HG03060 (cell line): Measurements from ENCODE around the gene LMOD2.

Experiments used
- ATAC-seq: cut with Tn5 transposase; IDR thresholded peaks from one replicate; pipeline ENCODE4 v1.9.1; 2021; ENCODE audit warnings: low read depth, moderate number of reproducible peaks; ENCODE audit not compliant: unreplicated experiment

LMOD2 gene

GRCh38 chr7:123639631-123640030 is 16.0 kb upstream of the LMOD2 start:
- ATAC-seq, result no peak

- ATAC-seq, result no peak
Observed at GRCh38 chr7:123640583-123640982, 15.1 kb upstream of the LMOD2 start.

GRCh38 chr7:123641901-123642300 is 13.8 kb upstream of the LMOD2 start:
- ATAC-seq, result no peak

- no peak for ATAC-seq
Observed at GRCh38 chr7:123643495-123644441, 11.9 kb upstream of the LMOD2 start.

- no peak for ATAC-seq
Observed at GRCh38 chr7:123645516-123645915, 10.2 kb upstream of the LMOD2 start.

- no peak for ATAC-seq
Observed at GRCh38 chr7:123647106-123647730, 8.4 kb upstream of the LMOD2 start.

- ATAC-seq, result no peak
Observed at GRCh38 chr7:123649964-123650363, 5.7 kb upstream of the LMOD2 start.

- ATAC-seq, result no peak
Observed at GRCh38 chr7:123650595-123650994, 5.1 kb upstream of the LMOD2 start.

GRCh38 chr7:123652406-123652805 is 3.3 kb upstream of the LMOD2 start:
- ATAC-seq, result no peak

- ATAC-seq, result no peak
Observed at GRCh38 chr7:123653162-123653561, 2.5 kb upstream of the LMOD2 start.

- no peak for ATAC-seq
Observed at GRCh38 chr7:123656544-123657303, 1.1 kb downstream of the LMOD2 start.

- ATAC-seq, result no peak
Observed at GRCh38 chr7:123657304-123657685, 1.6 kb downstream of the LMOD2 start.

- no peak for ATAC-seq
Observed at GRCh38 chr7:123658023-123658422, 2.4 kb downstream of the LMOD2 start.

GRCh38 chr7:123660514-123661354 is 5.1 kb downstream of the LMOD2 start:
- no peak for ATAC-seq

GRCh38 chr7:123661765-123662164 is 6.1 kb downstream of the LMOD2 start:
- no peak for ATAC-seq

GRCh38 chr7:123662293-123662692 is 6.6 kb downstream of the LMOD2 start:
- no peak for ATAC-seq

GRCh38 chr7:123662755-123663154 is 7.1 kb downstream of the LMOD2 start:
- ATAC-seq, result no peak

- ATAC-seq, result no peak
Observed at GRCh38 chr7:123663200-123663599, 7.5 kb downstream of the LMOD2 start.

- ATAC-seq, result no peak
Observed at GRCh38 chr7:123665157-123665556, 9.5 kb downstream of the LMOD2 start.

- ATAC-seq, result no peak
Observed at GRCh38 chr7:123665896-123666295, 10.2 kb downstream of the LMOD2 start.
